Measurements from ENCODE around the gene KRTAP20-2.

The KRTAP20-2 gene

GRCh38 chr21:30620080-30620479, 14.9 kb upstream of the KRTAP20-2 start:
- H3K4me3 ChIP-seq (ENCODE audit: low read depth in 1 of 5, low read length in 5 of 5), result no peak overlapping the region
- no peaks in the 10 kb centered on the region for H3K4me1 ChIP-seq (ENCODE audit: control insufficient read depth in 5 of 5, insufficient read depth in 5 of 5, low read length in 5 of 5)
- H3K9ac ChIP-seq (ENCODE audit: low read length in 5 of 5), result no peak overlapping the region
- H3K9me3 ChIP-seq (ENCODE audit: control insufficient read depth in 5 of 5, low read length in 5 of 5), result peaks cover 0 to 2% (median 0%) of the 10 kb centered on the region in 5 donors
- H3K27me3 ChIP-seq (ENCODE audit: control insufficient read depth in 5 of 5, insufficient read depth in 4 of 5, low read length in 5 of 5), result no peaks in the 10 kb centered on the region
- no peak overlapping the region for H3K27ac ChIP-seq (ENCODE audit: low read depth, low read length)
- no peaks in the 10 kb centered on the region for H3K36me3 ChIP-seq (ENCODE audit: control insufficient read depth in 5 of 5, insufficient read depth in 5 of 5, low read length in 5 of 5)

DNA sequence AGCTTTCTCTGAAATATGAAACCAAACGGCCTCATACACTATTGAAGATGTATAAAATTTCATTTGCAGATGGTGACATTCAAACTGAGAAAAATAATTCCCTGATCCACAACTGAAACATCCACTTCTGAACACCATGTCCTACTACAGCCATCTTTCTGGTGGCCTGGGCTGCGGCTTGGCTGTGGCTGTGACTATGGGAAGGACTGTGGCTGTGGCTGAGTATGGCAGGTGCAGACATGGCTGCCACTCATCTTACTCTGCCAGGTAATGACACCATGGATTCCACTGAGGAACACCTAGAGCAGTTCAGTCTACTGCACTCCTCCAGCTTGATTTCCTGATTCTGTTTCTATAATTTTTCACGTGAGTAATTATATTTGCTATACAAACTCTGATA, 14.5 kb upstream of the KRTAP20-2 start, which contains the start of gene KRTAP20-4:
Gene KRTAP20-4 (plus strand): TSS at position 106 of the 400 bp plus-strand sequence.
- H3K9me3 ChIP-seq (ENCODE audit: control insufficient read depth in 5 of 5, low read length in 5 of 5), result peaks cover 0 to 4% (median 0%) of the 10 kb centered on the region in 5 donors
- no peak within 1 kb of the TSS for H3K27ac ChIP-seq (ENCODE audit: low read depth, low read length)
- H3K4me1 ChIP-seq (ENCODE audit: control insufficient read depth in 5 of 5, insufficient read depth in 5 of 5, low read length in 5 of 5), result peaks cover 0 to 4% (median 0%) of the 10 kb centered on the region in 5 donors
- no peaks in the 10 kb centered on the region for H3K27me3 ChIP-seq (ENCODE audit: control insufficient read depth in 5 of 5, insufficient read depth in 4 of 5, low read length in 5 of 5)
- no peaks in the 10 kb centered on the region for H3K36me3 ChIP-seq (ENCODE audit: control insufficient read depth in 5 of 5, insufficient read depth in 5 of 5, low read length in 5 of 5)
- H3K9ac ChIP-seq (ENCODE audit: low read length in 5 of 5), result no peak within 1 kb of the TSS
- no peak within 1 kb of the TSS for H3K4me3 ChIP-seq (ENCODE audit: low read depth in 1 of 5, low read length in 5 of 5)

GRCh38 chr21:30623362-30623761, 11.6 kb upstream of the KRTAP20-2 start:
- H3K36me3 ChIP-seq (ENCODE audit: control insufficient read depth in 5 of 5, insufficient read depth in 5 of 5, low read length in 5 of 5), result no peaks in the 10 kb centered on the region
- H3K9me3 ChIP-seq (ENCODE audit: control insufficient read depth in 5 of 5, low read length in 5 of 5), result peaks cover 0 to 4% (median 0%) of the 10 kb centered on the region in 5 donors
- no peak overlapping the region for H3K4me3 ChIP-seq (ENCODE audit: low read depth in 1 of 5, low read length in 5 of 5)
- H3K9ac ChIP-seq (ENCODE audit: low read length in 5 of 5), result no peak overlapping the region
- no peaks in the 10 kb centered on the region for H3K27me3 ChIP-seq (ENCODE audit: control insufficient read depth in 5 of 5, insufficient read depth in 4 of 5, low read length in 5 of 5)
- peaks cover 0 to 13% (median 4%) of the 10 kb centered on the region in 5 donors for H3K4me1 ChIP-seq (ENCODE audit: control insufficient read depth in 5 of 5, insufficient read depth in 5 of 5, low read length in 5 of 5)
- no peak overlapping the region for H3K27ac ChIP-seq (ENCODE audit: low read depth, low read length)

DNA sequence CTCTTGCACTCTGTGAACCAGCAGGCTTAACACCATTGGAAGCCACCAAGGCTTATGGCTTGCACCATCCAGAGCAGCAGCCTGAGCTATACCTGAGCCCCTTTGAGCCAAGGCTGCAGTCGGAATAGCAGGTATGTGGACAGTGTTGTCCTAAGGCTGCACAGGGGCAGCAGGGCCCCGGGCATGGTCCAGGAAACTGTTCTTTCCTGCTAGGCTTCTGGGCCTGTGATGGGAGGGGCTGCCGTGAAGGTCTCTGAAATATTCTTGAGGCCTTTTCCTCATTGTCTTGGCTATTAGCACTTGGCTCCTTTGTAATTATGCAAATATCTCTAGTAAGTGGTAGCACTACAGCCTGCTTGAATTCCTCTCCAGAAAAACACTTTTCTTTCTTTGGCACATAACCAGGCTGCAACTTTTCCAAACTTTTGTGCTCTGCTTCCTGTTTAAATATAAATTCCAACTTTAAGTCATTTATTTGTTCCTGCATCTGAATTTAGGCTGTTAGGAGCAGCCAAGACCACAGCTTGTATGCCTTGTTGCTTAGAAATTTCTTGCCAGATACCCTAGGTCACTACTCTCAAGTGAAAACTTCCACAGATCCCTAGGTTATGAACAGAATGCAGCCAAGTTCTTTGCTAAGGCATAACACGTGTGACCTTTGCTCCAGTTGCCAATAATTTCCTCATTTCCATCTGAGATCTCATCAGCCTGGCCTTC, 9.4 kb upstream of the KRTAP20-2 start:
- no peaks in the 10 kb centered on the region for H3K36me3 ChIP-seq (ENCODE audit: control insufficient read depth in 5 of 5, insufficient read depth in 5 of 5, low read length in 5 of 5)
- peaks cover 0 to 4% (median 0%) of the 10 kb centered on the region in 5 donors for H3K9me3 ChIP-seq (ENCODE audit: control insufficient read depth in 5 of 5, low read length in 5 of 5)
- H3K9ac ChIP-seq (ENCODE audit: low read length in 5 of 5), result no peak overlapping the region
- no peak overlapping the region for H3K27ac ChIP-seq (ENCODE audit: low read depth, low read length)
- no peak overlapping the region for H3K4me3 ChIP-seq (ENCODE audit: low read depth in 1 of 5, low read length in 5 of 5)
- H3K27me3 ChIP-seq (ENCODE audit: control insufficient read depth in 5 of 5, insufficient read depth in 4 of 5, low read length in 5 of 5), result no peaks in the 10 kb centered on the region
- peaks cover 0 to 13% (median 4%) of the 10 kb centered on the region in 5 donors for H3K4me1 ChIP-seq (ENCODE audit: control insufficient read depth in 5 of 5, insufficient read depth in 5 of 5, low read length in 5 of 5)

GRCh38 chr21:30628109-30628508, 6.9 kb upstream of the KRTAP20-2 start:
- Histone ChIP-seq H3K27ac (ENCODE audit: low read depth, low read length) (no peak overlapping the region), H3K9ac (ENCODE audit: low read length in 5 of 5) (no peak overlapping the region), H3K9me3 (ENCODE audit: control insufficient read depth in 5 of 5, low read length in 5 of 5) (peaks cover 0 to 4% (median 0%) of the 10 kb centered on the region in 5 donors), H3K36me3 (ENCODE audit: control insufficient read depth in 5 of 5, insufficient read depth in 5 of 5, low read length in 5 of 5) (no peaks in the 10 kb centered on the region), H3K27me3 (ENCODE audit: control insufficient read depth in 5 of 5, insufficient read depth in 4 of 5, low read length in 5 of 5) (no peaks in the 10 kb centered on the region), H3K4me3 (ENCODE audit: low read depth in 1 of 5, low read length in 5 of 5) (no peak overlapping the region), H3K4me1 (ENCODE audit: control insufficient read depth in 5 of 5, insufficient read depth in 5 of 5, low read length in 5 of 5) (peaks cover 0 to 13% (median 4%) of the 10 kb centered on the region in 5 donors)

- Histone ChIP-seq H3K9me3 (ENCODE audit: control insufficient read depth in 5 of 5, low read length in 5 of 5) (peaks cover 0 to 4% (median 0%) of the 10 kb centered on the region in 5 donors), H3K27ac (ENCODE audit: low read depth, low read length) (no peak overlapping the region), H3K4me3 (ENCODE audit: low read depth in 1 of 5, low read length in 5 of 5) (no peak overlapping the region), H3K27me3 (ENCODE audit: control insufficient read depth in 5 of 5, insufficient read depth in 4 of 5, low read length in 5 of 5) (no peaks in the 10 kb centered on the region), H3K9ac (ENCODE audit: low read length in 5 of 5) (no peak overlapping the region), H3K36me3 (ENCODE audit: control insufficient read depth in 5 of 5, insufficient read depth in 5 of 5, low read length in 5 of 5) (no peaks in the 10 kb centered on the region), H3K4me1 (ENCODE audit: control insufficient read depth in 5 of 5, insufficient read depth in 5 of 5, low read length in 5 of 5) (peaks cover 0 to 13% (median 4%) of the 10 kb centered on the region in 5 donors)
Observed at GRCh38 chr21:30629200-30629599, 5.8 kb upstream of the KRTAP20-2 start.

GRCh38 chr21:30638686-30639085, 3.7 kb downstream of the KRTAP20-2 start:
- Histone ChIP-seq H3K9me3 (ENCODE audit: control insufficient read depth in 5 of 5, low read length in 5 of 5) (peaks cover 0 to 4% (median 0%) of the 10 kb centered on the region in 5 donors), H3K36me3 (ENCODE audit: control insufficient read depth in 5 of 5, insufficient read depth in 5 of 5, low read length in 5 of 5) (no peaks in the 10 kb centered on the region), H3K27ac (ENCODE audit: low read depth, low read length) (no peak overlapping the region), H3K4me3 (ENCODE audit: low read depth in 1 of 5, low read length in 5 of 5) (no peak overlapping the region), H3K4me1 (ENCODE audit: control insufficient read depth in 5 of 5, insufficient read depth in 5 of 5, low read length in 5 of 5) (no peaks in the 10 kb centered on the region), H3K27me3 (ENCODE audit: control insufficient read depth in 5 of 5, insufficient read depth in 4 of 5, low read length in 5 of 5) (no peaks in the 10 kb centered on the region), H3K9ac (ENCODE audit: low read length in 5 of 5) (no peak overlapping the region)

DNA sequence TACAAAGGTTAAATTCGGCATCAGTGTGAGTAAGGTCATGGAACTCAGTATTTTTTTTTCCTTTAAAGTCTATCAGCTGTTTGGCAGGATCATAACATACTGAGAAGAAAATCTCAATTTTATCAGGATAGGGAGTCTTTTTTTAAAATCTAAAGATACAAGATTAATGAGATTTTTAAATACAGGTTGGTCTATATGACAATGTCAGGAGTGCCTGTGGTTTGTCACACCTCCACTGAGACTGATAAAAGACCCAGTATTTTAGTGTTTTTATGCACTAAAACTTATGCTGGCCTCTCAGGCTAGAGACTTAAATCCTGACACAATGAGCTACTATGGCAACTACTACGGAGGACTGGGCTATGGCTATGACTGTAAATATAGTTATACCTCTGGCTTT, 7.6 kb downstream of the KRTAP20-2 start, which contains the start of gene KRTAP20-3:
Gene KRTAP20-3 (plus strand): TSS at position 301 of the 400 bp plus-strand sequence.
- Histone ChIP-seq H3K4me1 (ENCODE audit: control insufficient read depth in 5 of 5, insufficient read depth in 5 of 5, low read length in 5 of 5) (no peaks in the 10 kb centered on the region), H3K9me3 (ENCODE audit: control insufficient read depth in 5 of 5, low read length in 5 of 5) (peaks cover 0 to 4% (median 0%) of the 10 kb centered on the region in 5 donors), H3K4me3 (ENCODE audit: low read depth in 1 of 5, low read length in 5 of 5) (no peak within 1 kb of the TSS)

GRCh38 chr21:30646904-30647414, 12.0 kb downstream of the KRTAP20-2 start:
- no peaks in the 10 kb centered on the region for H3K36me3 ChIP-seq (ENCODE audit: control insufficient read depth in 5 of 5, insufficient read depth in 5 of 5, low read length in 5 of 5)
- no peak overlapping the region for H3K4me3 ChIP-seq (ENCODE audit: low read depth in 1 of 5, low read length in 5 of 5)

More for the DNA sequence above, 7.6 kb downstream of the KRTAP20-2 start, which contains the start of gene KRTAP20-3:
- no peak within 1 kb of the TSS for H3K9ac ChIP-seq (ENCODE audit: low read length in 5 of 5)
- no peak within 1 kb of the TSS for H3K27ac ChIP-seq (ENCODE audit: low read depth, low read length)
- no peaks in the 10 kb centered on the region for H3K27me3 ChIP-seq (ENCODE audit: control insufficient read depth in 5 of 5, insufficient read depth in 4 of 5, low read length in 5 of 5)
- no peaks in the 10 kb centered on the region for H3K36me3 ChIP-seq (ENCODE audit: control insufficient read depth in 5 of 5, insufficient read depth in 5 of 5, low read length in 5 of 5)

DNA sequence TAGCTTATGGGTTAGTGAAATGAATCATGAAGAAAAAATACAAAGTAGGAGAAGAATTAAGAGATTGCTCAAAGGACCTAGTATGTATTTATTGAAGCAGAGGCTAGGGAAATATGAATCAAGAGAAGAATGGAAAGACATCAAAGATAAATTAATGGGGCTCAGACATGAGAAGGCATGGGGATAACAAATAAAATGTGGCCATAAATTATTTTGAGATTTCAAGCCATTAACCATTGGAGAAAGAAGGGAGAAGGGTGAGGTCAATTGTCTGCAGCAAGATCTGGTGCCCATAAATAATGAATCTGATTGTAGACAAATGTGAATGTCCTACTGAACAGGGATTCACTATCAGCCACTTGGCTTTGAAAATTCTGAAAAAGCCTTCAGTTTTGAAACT, 17.9 kb downstream of the KRTAP20-2 start:
- H3K27ac ChIP-seq (ENCODE audit: low read depth, low read length), result no peak overlapping the region

More at GRCh38 chr21:30646904-30647414, 12.0 kb downstream of the KRTAP20-2 start:
- H3K9me3 ChIP-seq (ENCODE audit: control insufficient read depth in 5 of 5, low read length in 5 of 5), result peaks cover 0 to 7% (median 0%) of the 10 kb centered on the region in 5 donors
- H3K27ac ChIP-seq (ENCODE audit: low read depth, low read length), result no peak overlapping the region
- no peaks in the 10 kb centered on the region for H3K4me1 ChIP-seq (ENCODE audit: control insufficient read depth in 5 of 5, insufficient read depth in 5 of 5, low read length in 5 of 5)
- no peak overlapping the region for H3K9ac ChIP-seq (ENCODE audit: low read length in 5 of 5)
- no peaks in the 10 kb centered on the region for H3K27me3 ChIP-seq (ENCODE audit: control insufficient read depth in 5 of 5, insufficient read depth in 4 of 5, low read length in 5 of 5)

More for the DNA sequence above, 17.9 kb downstream of the KRTAP20-2 start:
- H3K4me1 ChIP-seq (ENCODE audit: control insufficient read depth in 5 of 5, insufficient read depth in 5 of 5, low read length in 5 of 5), result no peaks in the 10 kb centered on the region
- H3K9me3 ChIP-seq (ENCODE audit: control insufficient read depth in 5 of 5, low read length in 5 of 5), result peaks cover 0 to 3% (median 0%) of the 10 kb centered on the region in 5 donors
- no peaks in the 10 kb centered on the region for H3K27me3 ChIP-seq (ENCODE audit: control insufficient read depth in 5 of 5, insufficient read depth in 4 of 5, low read length in 5 of 5)
- H3K4me3 ChIP-seq (ENCODE audit: low read depth in 1 of 5, low read length in 5 of 5), result no peak overlapping the region
- H3K36me3 ChIP-seq (ENCODE audit: control insufficient read depth in 5 of 5, insufficient read depth in 5 of 5, low read length in 5 of 5), result no peaks in the 10 kb centered on the region
- H3K9ac ChIP-seq (ENCODE audit: low read length in 5 of 5), result no peak overlapping the region

Measured in subcutaneous abdominal adipose tissue (tissue), 5 donors.